Smooth muscle cell of the coronary artery (primary cell): Measurements from ENCODE around the gene ROCK2. TPM values are rescaled to one million over a fixed set of nuclear protein-coding genes. Genes with fewer than 3 reads are reported as not detected.

Experiments used
- total RNA-seq: library from RNA; depleted of rRNA; stranded (reverse); fragments of >200 nt; gene quantifications from 2 replicates; pipeline ENCODE4 v1.2.3, GENCODE V29; 2014; ENCODE audit warnings: low replicate concordance

Gene ROCK2
- total RNA-seq = 25.8 and 31.8 TPM in 2 replicates

GRCh38 chr2:11344342-11344955 lies at the start of gene ROCK2:
Gene ROCK2 (minus strand): TSS chr2:11344636. CDS start chr2:11344136, 500 bp downstream.

GRCh38 chr2:11155381-11156035 lies 188.9 kb downstream of the ROCK2 start, which contains the start of gene SLC66A3:
Gene SLC66A3 (plus strand): TSS chr2:11155467. CDS start chr2:11155547, 80 bp downstream.

Other genes starting within 250 kb of the ROCK2 start
- 26.4 and 95.5 TPM in 2 replicates for gene SLC66A3, start 189.2 kb downstream of the ROCK2 start, total RNA-seq
- 5.5 and 8.0 TPM in 2 replicates for gene E2F6, start 121.5 kb upstream of the ROCK2 start, total RNA-seq
- 0.15 and 2.1 TPM in 2 replicates for gene GREB1, start 189.4 kb upstream of the ROCK2 start, total RNA-seq